MM.1S (cell line): Measurements from ENCODE around the gene PRKCE.

Experiments
- EZH2 ChIP-seq: fragments of 300-600 bp; sonication (generic); optimal IDR thresholded peaks from 2 replicates; pipeline ENCODE3; 2017; ENCODE audit warnings: low read depth, mild to moderate bottlenecking, antibody characterized with exemption, low read length, mixed read lengths
- EZH2phosphoT487 ChIP-seq: fragments of 300-600 bp; sonication (generic); IDR thresholded peaks from 2 replicates; pipeline ENCODE4 v1.6.1; 2018; ENCODE audit warnings: antibody characterized with exemption, low read length
- TF ChIP-seq, protein P1 (sequence below): fragments of 300-600 bp; sonication (generic); IDR thresholded peaks from 2 replicates; pipeline ENCODE4 v1.5.1; 2016; ENCODE audit warnings: antibody characterized with exemption, low read length, mixed read lengths

GRCh38 chr2:46009772-46010171 is 358.3 kb downstream of the PRKCE start:
- TF ChIP-seq, protein P1, sequence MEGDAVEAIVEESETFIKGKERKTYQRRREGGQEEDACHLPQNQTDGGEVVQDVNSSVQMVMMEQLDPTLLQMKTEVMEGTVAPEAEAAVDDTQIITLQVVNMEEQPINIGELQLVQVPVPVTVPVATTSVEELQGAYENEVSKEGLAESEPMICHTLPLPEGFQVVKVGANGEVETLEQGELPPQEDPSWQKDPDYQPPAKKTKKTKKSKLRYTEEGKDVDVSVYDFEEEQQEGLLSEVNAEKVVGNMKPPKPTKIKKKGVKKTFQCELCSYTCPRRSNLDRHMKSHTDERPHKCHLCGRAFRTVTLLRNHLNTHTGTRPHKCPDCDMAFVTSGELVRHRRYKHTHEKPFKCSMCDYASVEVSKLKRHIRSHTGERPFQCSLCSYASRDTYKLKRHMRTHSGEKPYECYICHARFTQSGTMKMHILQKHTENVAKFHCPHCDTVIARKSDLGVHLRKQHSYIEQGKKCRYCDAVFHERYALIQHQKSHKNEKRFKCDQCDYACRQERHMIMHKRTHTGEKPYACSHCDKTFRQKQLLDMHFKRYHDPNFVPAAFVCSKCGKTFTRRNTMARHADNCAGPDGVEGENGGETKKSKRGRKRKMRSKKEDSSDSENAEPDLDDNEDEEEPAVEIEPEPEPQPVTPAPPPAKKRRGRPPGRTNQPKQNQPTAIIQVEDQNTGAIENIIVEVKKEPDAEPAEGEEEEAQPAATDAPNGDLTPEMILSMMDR, result no peak
- TF ChIP-seq EZH2 (no peak), EZH2phosphoT487 (no peak)
